ENCODE results near the gene COG7. TPM values are rescaled to one million over a fixed set of nuclear protein-coding genes. Genes with fewer than 3 reads are reported as not detected.

COG7 gene
- total RNA-seq, 1 experiment from 2014 or later: 22.6 TPM

- Mint-ChIP-seq H3K4me1 (no peaks in the 10 kb centered on the region), H3K27me3 (ENCODE audit: low read depth) (no peaks in the 10 kb centered on the region), H3K27ac (no peak overlapping the region), H3K9me3 (peaks cover 12% of the 10 kb centered on the region), H3K36me3 (no peaks in the 10 kb centered on the region), H3K4me3 (no peak overlapping the region)
- ATAC-seq: no peak
- POLR2A ChIA-PET: no interaction called here
- DNase-seq (ENCODE audit: low spot score): no peak
- TF ChIP-seq, protein P1, sequence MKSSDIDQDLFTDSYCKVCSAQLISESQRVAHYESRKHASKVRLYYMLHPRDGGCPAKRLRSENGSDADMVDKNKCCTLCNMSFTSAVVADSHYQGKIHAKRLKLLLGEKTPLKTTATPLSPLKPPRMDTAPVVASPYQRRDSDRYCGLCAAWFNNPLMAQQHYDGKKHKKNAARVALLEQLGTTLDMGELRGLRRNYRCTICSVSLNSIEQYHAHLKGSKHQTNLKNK (CRISPR knock-in tag; IDR thresholded peaks at IDR 0.05): no peak
- TF ChIP-seq CREM (CRISPR knock-in tag; IDR thresholded peaks at IDR 0.05): no peak
- no peak for TF ChIP-seq ZNF232 (CRISPR knock-in tag; IDR thresholded peaks at IDR 0.05)
- CTCF ChIA-PET: interaction anchor here (2.1 kb wide), 1 partner anchor 14 kb away, joined by 7 read pairs; no protein-coding TSS in a partner anchor
Measured at GRCh38 chr16:23356941-23357340, 96.0 kb downstream of the COG7 start.

- peaks cover 14% of the 10 kb centered on the region for H3K9me3 Mint-ChIP-seq
- H3K36me3 Mint-ChIP-seq: no peaks in the 10 kb centered on the region
- H3K27me3 Mint-ChIP-seq (ENCODE audit: low read depth): no peaks in the 10 kb centered on the region
- ATAC-seq (no peak), DNase-seq (ENCODE audit: low spot score) (no peak)
- TF ChIP-seq ATF3 (CRISPR knock-in tag; conservative IDR thresholded peaks at IDR 0.05): no peak
- no peak for TF ChIP-seq ZNF121 (CRISPR knock-in tag; IDR thresholded peaks at IDR 0.05)
- TF ChIP-seq, protein P2, sequence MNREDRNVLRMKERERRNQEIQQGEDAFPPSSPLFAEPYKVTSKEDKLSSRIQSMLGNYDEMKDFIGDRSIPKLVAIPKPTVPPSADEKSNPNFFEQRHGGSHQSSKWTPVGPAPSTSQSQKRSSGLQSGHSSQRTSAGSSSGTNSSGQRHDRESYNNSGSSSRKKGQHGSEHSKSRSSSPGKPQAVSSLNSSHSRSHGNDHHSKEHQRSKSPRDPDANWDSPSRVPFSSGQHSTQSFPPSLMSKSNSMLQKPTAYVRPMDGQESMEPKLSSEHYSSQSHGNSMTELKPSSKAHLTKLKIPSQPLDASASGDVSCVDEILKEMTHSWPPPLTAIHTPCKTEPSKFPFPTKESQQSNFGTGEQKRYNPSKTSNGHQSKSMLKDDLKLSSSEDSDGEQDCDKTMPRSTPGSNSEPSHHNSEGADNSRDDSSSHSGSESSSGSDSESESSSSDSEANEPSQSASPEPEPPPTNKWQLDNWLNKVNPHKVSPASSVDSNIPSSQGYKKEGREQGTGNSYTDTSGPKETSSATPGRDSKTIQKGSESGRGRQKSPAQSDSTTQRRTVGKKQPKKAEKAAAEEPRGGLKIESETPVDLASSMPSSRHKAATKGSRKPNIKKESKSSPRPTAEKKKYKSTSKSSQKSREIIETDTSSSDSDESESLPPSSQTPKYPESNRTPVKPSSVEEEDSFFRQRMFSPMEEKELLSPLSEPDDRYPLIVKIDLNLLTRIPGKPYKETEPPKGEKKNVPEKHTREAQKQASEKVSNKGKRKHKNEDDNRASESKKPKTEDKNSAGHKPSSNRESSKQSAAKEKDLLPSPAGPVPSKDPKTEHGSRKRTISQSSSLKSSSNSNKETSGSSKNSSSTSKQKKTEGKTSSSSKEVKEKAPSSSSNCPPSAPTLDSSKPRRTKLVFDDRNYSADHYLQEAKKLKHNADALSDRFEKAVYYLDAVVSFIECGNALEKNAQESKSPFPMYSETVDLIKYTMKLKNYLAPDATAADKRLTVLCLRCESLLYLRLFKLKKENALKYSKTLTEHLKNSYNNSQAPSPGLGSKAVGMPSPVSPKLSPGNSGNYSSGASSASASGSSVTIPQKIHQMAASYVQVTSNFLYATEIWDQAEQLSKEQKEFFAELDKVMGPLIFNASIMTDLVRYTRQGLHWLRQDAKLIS (CRISPR knock-in tag; IDR thresholded peaks at IDR 0.05; ENCODE audit: borderline replicate concordance): no peak
- TF ChIP-seq NFYB (CRISPR knock-in tag; conservative IDR thresholded peaks at IDR 0.05; ENCODE audit: low read depth): no peak
- TF ChIP-seq, protein P3, sequence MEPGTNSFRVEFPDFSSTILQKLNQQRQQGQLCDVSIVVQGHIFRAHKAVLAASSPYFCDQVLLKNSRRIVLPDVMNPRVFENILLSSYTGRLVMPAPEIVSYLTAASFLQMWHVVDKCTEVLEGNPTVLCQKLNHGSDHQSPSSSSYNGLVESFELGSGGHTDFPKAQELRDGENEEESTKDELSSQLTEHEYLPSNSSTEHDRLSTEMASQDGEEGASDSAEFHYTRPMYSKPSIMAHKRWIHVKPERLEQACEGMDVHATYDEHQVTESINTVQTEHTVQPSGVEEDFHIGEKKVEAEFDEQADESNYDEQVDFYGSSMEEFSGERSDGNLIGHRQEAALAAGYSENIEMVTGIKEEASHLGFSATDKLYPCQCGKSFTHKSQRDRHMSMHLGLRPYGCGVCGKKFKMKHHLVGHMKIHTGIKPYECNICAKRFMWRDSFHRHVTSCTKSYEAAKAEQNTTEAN (CRISPR knock-in tag; IDR thresholded peaks at IDR 0.05): no peak
- TF ChIP-seq EMX1 (CRISPR knock-in tag; IDR thresholded peaks at IDR 0.05): no peak
- TF ChIP-seq NFATC4 (CRISPR knock-in tag; IDR thresholded peaks at IDR 0.05): no peak
- no peak for TF ChIP-seq SOX15 (CRISPR knock-in tag; IDR thresholded peaks at IDR 0.05)
- TF ChIP-seq IRF2 (CRISPR knock-in tag; IDR thresholded peaks at IDR 0.05; ENCODE audit: borderline replicate concordance, low read depth): no peak
- POLR2A ChIA-PET: no interaction called here
- no peak overlapping the region for H3K4me3 Mint-ChIP-seq
- CTCF ChIA-PET: interaction anchor here (1.4 to 2.1 kb wide), 3 partner anchors 9 to 80 kb away, joined by 4 to 10 read pairs (median 7); no protein-coding TSS in a partner anchor
- H3K4me1 Mint-ChIP-seq: no peaks in the 10 kb centered on the region
- no peak overlapping the region for H3K27ac Mint-ChIP-seq
Measured at GRCh38 chr16:23355106-23355670, 97.8 kb downstream of the COG7 start.

DNA sequence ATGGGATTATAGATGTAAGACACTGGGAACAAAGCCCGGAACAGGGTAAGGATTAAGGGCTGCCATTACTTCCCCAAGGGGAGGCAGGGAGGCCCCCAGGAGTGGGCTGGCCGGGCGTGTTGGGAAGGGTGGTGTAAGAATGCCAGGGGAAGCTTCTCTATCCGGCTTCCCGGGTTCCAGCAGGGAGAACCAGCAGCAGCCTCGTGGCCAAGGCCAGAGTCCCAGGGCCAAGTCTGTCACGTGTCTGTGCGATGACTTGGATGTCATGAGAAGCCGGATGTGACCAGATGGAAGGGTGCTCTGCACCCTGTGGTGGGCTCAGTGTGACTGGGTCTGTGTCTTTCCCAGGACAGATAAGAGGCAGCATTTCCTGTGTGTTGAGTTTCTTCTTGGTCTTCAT lies 98.7 kb downstream of the COG7 start:
- Mint-ChIP-seq H3K9me3 (peaks cover 14% of the 10 kb centered on the region), H3K4me1 (no peaks in the 10 kb centered on the region), H3K36me3 (no peaks in the 10 kb centered on the region), H3K27ac (no peak overlapping the region; the same call in 1 of the 2 replicates), H3K27me3 (ENCODE audit: low read depth) (no peaks in the 10 kb centered on the region), H3K4me3 (no peak overlapping the region)
- ATAC-seq: no peak
- POLR2A ChIA-PET: no interaction called here
- DNase-seq (ENCODE audit: low spot score): no peak
- CTCF ChIA-PET: interaction anchor here (0.6 to 0.9 kb wide), 2 partner anchors 81 to 421 kb away, joined by 3 read pairs; no protein-coding TSS in a partner anchor
- TF ChIP-seq, protein P4, sequence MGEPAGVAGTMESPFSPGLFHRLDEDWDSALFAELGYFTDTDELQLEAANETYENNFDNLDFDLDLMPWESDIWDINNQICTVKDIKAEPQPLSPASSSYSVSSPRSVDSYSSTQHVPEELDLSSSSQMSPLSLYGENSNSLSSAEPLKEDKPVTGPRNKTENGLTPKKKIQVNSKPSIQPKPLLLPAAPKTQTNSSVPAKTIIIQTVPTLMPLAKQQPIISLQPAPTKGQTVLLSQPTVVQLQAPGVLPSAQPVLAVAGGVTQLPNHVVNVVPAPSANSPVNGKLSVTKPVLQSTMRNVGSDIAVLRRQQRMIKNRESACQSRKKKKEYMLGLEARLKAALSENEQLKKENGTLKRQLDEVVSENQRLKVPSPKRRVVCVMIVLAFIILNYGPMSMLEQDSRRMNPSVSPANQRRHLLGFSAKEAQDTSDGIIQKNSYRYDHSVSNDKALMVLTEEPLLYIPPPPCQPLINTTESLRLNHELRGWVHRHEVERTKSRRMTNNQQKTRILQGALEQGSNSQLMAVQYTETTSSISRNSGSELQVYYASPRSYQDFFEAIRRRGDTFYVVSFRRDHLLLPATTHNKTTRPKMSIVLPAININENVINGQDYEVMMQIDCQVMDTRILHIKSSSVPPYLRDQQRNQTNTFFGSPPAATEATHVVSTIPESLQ (CRISPR knock-in tag; IDR thresholded peaks at IDR 0.05): no peak
- no peak for TF ChIP-seq TEAD1 (CRISPR knock-in tag; IDR thresholded peaks at IDR 0.05)
- no peak for TF ChIP-seq OVOL2 (CRISPR knock-in tag; IDR thresholded peaks at IDR 0.05; ENCODE audit: borderline replicate concordance)
- no peak for TF ChIP-seq MLX (CRISPR knock-in tag; IDR thresholded peaks at IDR 0.05)
- TF ChIP-seq, protein P5, sequence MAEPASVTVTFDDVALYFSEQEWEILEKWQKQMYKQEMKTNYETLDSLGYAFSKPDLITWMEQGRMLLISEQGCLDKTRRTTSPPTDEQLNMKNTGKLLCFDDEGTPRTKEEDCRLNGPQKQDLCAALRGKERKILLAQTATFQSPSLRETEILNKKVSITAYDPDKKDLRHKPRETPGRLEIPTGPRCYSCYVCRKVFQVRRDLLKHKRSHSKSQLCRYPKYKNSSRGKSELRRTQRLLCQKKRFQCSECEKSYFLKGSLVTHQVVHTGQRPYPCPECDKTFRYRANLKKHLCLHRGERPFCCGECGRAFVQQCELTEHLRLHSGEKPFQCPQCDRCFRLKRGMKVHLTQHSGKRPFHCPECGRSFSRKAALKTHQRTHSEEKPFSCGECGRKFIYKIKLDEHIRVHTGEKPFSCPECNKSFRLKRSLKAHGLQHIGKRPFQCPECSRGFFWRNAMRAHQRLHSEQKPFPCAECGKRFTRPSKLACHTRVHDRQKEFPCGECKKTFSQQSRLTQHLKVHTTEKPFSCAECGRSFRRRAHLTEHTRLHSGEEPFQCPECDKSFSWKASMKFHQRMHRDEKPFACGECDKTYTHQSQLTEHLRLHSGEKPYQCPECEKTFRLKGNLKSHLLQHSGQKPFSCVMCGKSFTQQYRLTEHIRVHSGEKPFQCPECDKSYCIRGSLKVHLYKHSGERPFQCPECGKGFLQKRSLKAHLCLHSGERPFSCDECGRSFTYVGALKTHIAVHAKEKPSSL (CRISPR knock-in tag; conservative IDR thresholded peaks at IDR 0.05): no peak
- no peak for TF ChIP-seq TEAD4 (CRISPR knock-in tag; IDR thresholded peaks at IDR 0.05)
